Stimulated activated CD4-positive, alpha-beta T cell treated with anti-CD3 and anti-CD28 coated beads, Interleukin-15, amount 100 ng/mL, for 24 hours (primary cell): ENCODE data around the gene FNIP1.
A peak's percentile ranks its signal among the peaks of the same experiment; 100 is the strongest.
"Not testable (repeated sequence)": the region's sequence is repeated elsewhere in the genome, so short reads cannot be mapped to it uniquely, and the experiment has no call there.

ENCODE experiments used
- DNase-seq: peaks from one replicate; pipeline ENCODE4 v3.0.0-alpha.2; 2020

FNIP1 gene

GRCh38 chr5:131635684-131636572, 160.9 kb downstream of the FNIP1 start:
- DNase-seq, result no peak

- DNase-seq, result peak; percentile 98
These were observed 161.7 kb downstream of the FNIP1 start, which contains the start of gene RAPGEF6 for GRCh38 chr5:131634996-131635683. Gene RAPGEF6, minus strand, starts transcription at chr5:131635229. Its CDS starts 199 bp downstream, at chr5:131635030.

- DNase-seq, result peak; percentile 73
These were observed 162.2 kb downstream of the FNIP1 start for GRCh38 chr5:131634666-131634995.

- DNase-seq, result no peak
These were observed 162.6 kb downstream of the FNIP1 start for GRCh38 chr5:131634238-131634637.

GRCh38 chr5:131633830-131634229, 163.0 kb downstream of the FNIP1 start:
- DNase-seq, result no peak

GRCh38 chr5:131630963-131631350, 165.9 kb downstream of the FNIP1 start:
- no peak for DNase-seq

GRCh38 chr5:131630208-131630962, 166.4 kb downstream of the FNIP1 start:
- no peak for DNase-seq

- DNase-seq, result no peak
These were observed 167.8 kb downstream of the FNIP1 start for GRCh38 chr5:131628990-131629389.

GRCh38 chr5:131627207-131627865, 169.5 kb downstream of the FNIP1 start:
- no peak for DNase-seq

GRCh38 chr5:131622633-131623032, 174.2 kb downstream of the FNIP1 start:
- DNase-seq, result no peak

- not testable (repeated sequence) for DNase-seq
These were observed 175.7 kb downstream of the FNIP1 start for GRCh38 chr5:131621164-131621563.

- no peak for DNase-seq
These were observed 177.7 kb downstream of the FNIP1 start for GRCh38 chr5:131619102-131619501.

- DNase-seq, result no peak
These were observed 179.5 kb downstream of the FNIP1 start for GRCh38 chr5:131617140-131617822.

GRCh38 chr5:131615957-131616356, 180.9 kb downstream of the FNIP1 start:
- DNase-seq, result no peak

GRCh38 chr5:131613423-131613822, 183.4 kb downstream of the FNIP1 start:
- no peak for DNase-seq

GRCh38 chr5:131611064-131611381, 185.8 kb downstream of the FNIP1 start:
- no peak for DNase-seq

GRCh38 chr5:131610198-131611063, 186.4 kb downstream of the FNIP1 start:
- DNase-seq, result no peak

- no peak for DNase-seq
These were observed 187.0 kb downstream of the FNIP1 start for GRCh38 chr5:131609774-131610173.

- no peak for DNase-seq
These were observed 188.2 kb downstream of the FNIP1 start for GRCh38 chr5:131608597-131608996.

GRCh38 chr5:131607903-131608540, 188.8 kb downstream of the FNIP1 start:
- no peak for DNase-seq

GRCh38 chr5:131607418-131607817, 189.4 kb downstream of the FNIP1 start:
- peak; percentile 9 for DNase-seq
